ENCODE data around the gene MYO3B.

DNA sequence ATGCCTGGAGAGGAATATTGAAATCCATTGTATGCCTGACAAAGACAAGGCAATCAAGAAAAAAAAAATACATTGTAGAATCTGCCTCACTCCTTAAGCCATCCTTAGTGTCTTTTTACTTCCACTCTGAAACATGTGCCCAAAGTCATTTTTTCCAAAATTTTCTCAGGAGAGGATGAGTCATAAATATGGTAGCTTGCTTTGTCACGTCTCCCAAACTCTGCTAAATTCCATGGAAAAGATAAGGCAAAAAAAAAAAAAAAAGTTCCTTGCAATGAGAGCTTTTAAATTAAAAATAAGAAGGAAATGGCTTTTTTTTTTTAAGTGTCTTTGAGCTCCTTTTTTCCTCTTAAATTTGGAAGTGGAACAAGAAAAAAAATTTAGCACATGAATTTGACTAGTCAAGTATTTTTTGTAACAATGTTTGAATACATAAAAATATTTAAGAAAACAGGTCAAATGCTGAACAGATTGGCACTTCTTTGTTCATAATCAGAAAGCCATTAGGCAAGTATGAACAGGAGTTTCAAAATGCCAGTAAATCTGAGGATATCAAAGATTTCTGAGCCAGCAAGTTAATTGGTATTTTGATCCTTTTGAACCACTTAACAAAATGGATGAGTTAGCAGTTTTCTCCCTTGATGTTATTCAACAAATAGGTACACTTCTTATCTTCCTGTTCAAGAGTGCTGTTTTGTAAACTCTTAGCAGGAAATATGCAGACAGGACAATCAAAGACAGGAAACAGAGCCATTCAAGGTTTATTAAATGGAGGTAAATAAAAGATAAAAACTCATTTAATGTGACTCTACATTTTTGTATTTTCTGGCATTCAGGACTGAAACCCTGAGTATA, 289.8 kb downstream of the MYO3B start:
- no peak for TF ChIP-seq POLR2A (IDR thresholded peaks at IDR 0.05)
- TF ChIP-seq, protein P1, sequence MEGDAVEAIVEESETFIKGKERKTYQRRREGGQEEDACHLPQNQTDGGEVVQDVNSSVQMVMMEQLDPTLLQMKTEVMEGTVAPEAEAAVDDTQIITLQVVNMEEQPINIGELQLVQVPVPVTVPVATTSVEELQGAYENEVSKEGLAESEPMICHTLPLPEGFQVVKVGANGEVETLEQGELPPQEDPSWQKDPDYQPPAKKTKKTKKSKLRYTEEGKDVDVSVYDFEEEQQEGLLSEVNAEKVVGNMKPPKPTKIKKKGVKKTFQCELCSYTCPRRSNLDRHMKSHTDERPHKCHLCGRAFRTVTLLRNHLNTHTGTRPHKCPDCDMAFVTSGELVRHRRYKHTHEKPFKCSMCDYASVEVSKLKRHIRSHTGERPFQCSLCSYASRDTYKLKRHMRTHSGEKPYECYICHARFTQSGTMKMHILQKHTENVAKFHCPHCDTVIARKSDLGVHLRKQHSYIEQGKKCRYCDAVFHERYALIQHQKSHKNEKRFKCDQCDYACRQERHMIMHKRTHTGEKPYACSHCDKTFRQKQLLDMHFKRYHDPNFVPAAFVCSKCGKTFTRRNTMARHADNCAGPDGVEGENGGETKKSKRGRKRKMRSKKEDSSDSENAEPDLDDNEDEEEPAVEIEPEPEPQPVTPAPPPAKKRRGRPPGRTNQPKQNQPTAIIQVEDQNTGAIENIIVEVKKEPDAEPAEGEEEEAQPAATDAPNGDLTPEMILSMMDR (IDR thresholded peaks at IDR 0.05) = no peak

Data from body of pancreas (tissue), 4 donors.